Measurements from ENCODE around the gene UBE2J1. TPM values are rescaled to one million over a fixed set of nuclear protein-coding genes. Genes with fewer than 3 reads are reported as not detected.

UBE2J1 gene
- total and polyA plus RNA-seq, 9 of the 15 experiments (the other 6 are each of a cell fraction or from before 2014, with no cell fraction given), result 11.6 to 32.6 (median 22.0) TPM

GRCh38 chr6:89352278-89353117 lies at the start of gene UBE2J1 (continued):
- TF ChIP-seq, protein P1, sequence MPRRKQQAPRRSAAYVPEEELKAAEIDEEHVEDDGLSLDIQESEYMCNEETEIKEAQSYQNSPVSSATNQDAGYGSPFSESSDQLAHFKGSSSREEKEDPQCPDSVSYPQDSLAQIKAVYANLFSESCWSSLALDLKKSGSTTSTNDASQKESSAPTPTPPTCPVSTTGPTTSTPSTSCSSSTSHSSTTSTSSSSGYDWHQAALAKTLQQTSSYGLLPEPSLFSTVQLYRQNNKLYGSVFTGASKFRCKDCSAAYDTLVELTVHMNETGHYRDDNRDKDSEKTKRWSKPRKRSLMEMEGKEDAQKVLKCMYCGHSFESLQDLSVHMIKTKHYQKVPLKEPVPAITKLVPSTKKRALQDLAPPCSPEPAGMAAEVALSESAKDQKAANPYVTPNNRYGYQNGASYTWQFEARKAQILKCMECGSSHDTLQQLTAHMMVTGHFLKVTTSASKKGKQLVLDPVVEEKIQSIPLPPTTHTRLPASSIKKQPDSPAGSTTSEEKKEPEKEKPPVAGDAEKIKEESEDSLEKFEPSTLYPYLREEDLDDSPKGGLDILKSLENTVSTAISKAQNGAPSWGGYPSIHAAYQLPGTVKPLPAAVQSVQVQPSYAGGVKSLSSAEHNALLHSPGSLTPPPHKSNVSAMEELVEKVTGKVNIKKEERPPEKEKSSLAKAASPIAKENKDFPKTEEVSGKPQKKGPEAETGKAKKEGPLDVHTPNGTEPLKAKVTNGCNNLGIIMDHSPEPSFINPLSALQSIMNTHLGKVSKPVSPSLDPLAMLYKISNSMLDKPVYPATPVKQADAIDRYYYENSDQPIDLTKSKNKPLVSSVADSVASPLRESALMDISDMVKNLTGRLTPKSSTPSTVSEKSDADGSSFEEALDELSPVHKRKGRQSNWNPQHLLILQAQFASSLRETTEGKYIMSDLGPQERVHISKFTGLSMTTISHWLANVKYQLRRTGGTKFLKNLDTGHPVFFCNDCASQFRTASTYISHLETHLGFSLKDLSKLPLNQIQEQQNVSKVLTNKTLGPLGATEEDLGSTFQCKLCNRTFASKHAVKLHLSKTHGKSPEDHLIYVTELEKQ (CRISPR knock-in tag; IDR thresholded peaks at IDR 0.05), result no peak
- TF ChIP-seq KDM2B (CRISPR knock-in tag; IDR thresholded peaks at IDR 0.05), result no peak
- TF ChIP-seq, protein P2, sequence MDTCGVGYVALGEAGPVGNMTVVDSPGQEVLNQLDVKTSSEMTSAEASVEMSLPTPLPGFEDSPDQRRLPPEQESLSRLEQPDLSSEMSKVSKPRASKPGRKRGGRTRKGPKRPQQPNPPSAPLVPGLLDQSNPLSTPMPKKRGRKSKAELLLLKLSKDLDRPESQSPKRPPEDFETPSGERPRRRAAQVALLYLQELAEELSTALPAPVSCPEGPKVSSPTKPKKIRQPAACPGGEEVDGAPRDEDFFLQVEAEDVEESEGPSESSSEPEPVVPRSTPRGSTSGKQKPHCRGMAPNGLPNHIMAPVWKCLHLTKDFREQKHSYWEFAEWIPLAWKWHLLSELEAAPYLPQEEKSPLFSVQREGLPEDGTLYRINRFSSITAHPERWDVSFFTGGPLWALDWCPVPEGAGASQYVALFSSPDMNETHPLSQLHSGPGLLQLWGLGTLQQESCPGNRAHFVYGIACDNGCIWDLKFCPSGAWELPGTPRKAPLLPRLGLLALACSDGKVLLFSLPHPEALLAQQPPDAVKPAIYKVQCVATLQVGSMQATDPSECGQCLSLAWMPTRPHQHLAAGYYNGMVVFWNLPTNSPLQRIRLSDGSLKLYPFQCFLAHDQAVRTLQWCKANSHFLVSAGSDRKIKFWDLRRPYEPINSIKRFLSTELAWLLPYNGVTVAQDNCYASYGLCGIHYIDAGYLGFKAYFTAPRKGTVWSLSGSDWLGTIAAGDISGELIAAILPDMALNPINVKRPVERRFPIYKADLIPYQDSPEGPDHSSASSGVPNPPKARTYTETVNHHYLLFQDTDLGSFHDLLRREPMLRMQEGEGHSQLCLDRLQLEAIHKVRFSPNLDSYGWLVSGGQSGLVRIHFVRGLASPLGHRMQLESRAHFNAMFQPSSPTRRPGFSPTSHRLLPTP (IDR thresholded peaks at IDR 0.05; ENCODE audit: borderline replicate concordance, extremely low read depth, insufficient read length), result no peak
- no peak for TF ChIP-seq ZZZ3 (IDR thresholded peaks at IDR 0.05)
- TF ChIP-seq, protein P3, sequence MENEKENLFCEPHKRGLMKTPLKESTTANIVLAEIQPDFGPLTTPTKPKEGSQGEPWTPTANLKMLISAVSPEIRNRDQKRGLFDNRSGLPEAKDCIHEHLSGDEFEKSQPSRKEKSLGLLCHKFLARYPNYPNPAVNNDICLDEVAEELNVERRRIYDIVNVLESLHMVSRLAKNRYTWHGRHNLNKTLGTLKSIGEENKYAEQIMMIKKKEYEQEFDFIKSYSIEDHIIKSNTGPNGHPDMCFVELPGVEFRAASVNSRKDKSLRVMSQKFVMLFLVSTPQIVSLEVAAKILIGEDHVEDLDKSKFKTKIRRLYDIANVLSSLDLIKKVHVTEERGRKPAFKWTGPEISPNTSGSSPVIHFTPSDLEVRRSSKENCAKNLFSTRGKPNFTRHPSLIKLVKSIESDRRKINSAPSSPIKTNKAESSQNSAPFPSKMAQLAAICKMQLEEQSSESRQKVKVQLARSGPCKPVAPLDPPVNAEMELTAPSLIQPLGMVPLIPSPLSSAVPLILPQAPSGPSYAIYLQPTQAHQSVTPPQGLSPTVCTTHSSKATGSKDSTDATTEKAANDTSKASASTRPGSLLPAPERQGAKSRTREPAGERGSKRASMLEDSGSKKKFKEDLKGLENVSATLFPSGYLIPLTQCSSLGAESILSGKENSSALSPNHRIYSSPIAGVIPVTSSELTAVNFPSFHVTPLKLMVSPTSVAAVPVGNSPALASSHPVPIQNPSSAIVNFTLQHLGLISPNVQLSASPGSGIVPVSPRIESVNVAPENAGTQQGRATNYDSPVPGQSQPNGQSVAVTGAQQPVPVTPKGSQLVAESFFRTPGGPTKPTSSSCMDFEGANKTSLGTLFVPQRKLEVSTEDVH (IDR thresholded peaks at IDR 0.05; ENCODE audit: low read depth, partially characterized antibody), result no peak
- TF ChIP-seq DIDO1 (tag; IDR thresholded peaks at IDR 0.05; ENCODE audit: low read depth), result no peak
- TF ChIP-seq, protein P4, sequence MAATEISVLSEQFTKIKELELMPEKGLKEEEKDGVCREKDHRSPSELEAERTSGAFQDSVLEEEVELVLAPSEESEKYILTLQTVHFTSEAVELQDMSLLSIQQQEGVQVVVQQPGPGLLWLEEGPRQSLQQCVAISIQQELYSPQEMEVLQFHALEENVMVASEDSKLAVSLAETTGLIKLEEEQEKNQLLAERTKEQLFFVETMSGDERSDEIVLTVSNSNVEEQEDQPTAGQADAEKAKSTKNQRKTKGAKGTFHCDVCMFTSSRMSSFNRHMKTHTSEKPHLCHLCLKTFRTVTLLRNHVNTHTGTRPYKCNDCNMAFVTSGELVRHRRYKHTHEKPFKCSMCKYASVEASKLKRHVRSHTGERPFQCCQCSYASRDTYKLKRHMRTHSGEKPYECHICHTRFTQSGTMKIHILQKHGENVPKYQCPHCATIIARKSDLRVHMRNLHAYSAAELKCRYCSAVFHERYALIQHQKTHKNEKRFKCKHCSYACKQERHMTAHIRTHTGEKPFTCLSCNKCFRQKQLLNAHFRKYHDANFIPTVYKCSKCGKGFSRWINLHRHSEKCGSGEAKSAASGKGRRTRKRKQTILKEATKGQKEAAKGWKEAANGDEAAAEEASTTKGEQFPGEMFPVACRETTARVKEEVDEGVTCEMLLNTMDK (IDR thresholded peaks at IDR 0.05; ENCODE audit: borderline replicate concordance, insufficient read depth, low read depth, low read length, poor library complexity, severe bottlenecking), result peak; percentile 42
- TF ChIP-seq, protein P5, sequence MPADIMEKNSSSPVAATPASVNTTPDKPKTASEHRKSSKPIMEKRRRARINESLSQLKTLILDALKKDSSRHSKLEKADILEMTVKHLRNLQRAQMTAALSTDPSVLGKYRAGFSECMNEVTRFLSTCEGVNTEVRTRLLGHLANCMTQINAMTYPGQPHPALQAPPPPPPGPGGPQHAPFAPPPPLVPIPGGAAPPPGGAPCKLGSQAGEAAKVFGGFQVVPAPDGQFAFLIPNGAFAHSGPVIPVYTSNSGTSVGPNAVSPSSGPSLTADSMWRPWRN (IDR thresholded peaks at IDR 0.05; ENCODE audit: low read depth), result no peak
- no peak for TF ChIP-seq ZNF780A (CRISPR knock-in tag; IDR thresholded peaks at IDR 0.05)
- no peak for TF ChIP-seq SMAD1 (IDR thresholded peaks at IDR 0.05; ENCODE audit: low read depth, low read length, partially characterized antibody)
- TF ChIP-seq POLR2AphosphoS5 (IDR thresholded peaks at IDR 0.05; ENCODE audit: control insufficient read depth, insufficient read depth, low read depth, low read length), result peak; percentile 70
